Measurements from ENCODE around the gene REEP2. TPM values are rescaled to one million over a fixed set of nuclear protein-coding genes. Genes with fewer than 3 reads are reported as not detected.
A peak's percentile ranks its signal among the peaks of the same experiment; 100 is the strongest.
"Not testable (repeated sequence)": the region's sequence is repeated elsewhere in the genome, so short reads cannot be mapped to it uniquely, and the experiment has no call there.

The REEP2 gene
- total RNA-seq, 1 experiment from 2014 or later = 0.05 TPM

DNA sequence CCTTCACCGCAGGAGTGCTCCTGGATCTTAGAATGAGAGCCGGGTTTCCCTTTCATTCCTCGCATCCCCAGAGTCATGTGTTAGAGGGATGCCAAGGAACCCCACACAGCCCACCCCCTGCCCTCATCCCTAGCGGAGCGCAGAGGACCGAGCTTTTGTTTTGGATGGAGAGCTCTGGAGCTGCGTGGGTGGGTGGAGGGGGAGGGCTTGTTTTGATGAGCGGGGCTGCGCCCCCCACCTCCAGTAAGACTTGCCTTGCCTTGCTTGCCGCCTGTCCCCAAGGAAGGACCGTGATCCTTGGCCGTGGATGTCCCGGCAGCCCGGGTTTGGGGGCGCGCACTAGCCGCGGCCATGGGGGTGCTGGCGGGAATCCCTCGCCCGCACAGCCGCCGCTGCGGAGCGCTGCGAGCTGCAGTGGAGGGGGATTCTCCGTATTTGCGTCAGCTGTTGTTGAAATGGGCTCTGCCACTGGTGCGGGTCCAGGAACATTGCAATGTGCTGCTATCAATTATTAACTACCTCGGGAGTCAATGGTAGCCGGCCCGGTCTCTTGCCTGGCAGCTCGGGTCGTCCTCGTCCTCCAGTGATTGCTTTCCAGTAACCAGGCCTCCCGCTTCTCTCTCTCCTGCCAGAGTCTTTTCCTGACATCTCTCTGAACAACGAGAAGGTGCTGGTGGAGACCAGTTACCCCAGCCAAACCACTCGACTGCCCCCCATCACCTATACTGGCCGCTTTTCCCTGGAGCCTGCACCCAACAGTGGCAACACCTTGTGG is 27.5 kb downstream of the REEP2 start:
- peak; percentile 42 for DNase-seq (ENCODE audit: low spot score)

DNA sequence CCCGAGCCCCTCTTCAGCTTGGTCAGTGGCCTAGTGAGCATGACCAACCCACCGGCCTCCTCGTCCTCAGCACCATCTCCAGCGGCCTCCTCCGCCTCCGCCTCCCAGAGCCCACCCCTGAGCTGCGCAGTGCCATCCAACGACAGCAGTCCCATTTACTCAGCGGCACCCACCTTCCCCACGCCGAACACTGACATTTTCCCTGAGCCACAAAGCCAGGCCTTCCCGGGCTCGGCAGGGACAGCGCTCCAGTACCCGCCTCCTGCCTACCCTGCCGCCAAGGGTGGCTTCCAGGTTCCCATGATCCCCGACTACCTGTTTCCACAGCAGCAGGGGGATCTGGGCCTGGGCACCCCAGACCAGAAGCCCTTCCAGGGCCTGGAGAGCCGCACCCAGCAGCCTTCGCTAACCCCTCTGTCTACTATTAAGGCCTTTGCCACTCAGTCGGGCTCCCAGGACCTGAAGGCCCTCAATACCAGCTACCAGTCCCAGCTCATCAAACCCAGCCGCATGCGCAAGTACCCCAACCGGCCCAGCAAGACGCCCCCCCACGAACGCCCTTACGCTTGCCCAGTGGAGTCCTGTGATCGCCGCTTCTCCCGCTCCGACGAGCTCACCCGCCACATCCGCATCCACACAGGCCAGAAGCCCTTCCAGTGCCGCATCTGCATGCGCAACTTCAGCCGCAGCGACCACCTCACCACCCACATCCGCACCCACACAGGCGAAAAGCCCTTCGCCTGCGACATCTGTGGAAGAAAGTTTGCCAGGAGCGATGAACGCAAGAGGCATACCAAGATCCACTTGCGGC is 28.2 kb downstream of the REEP2 start:
- no peak for DNase-seq (ENCODE audit: low spot score)

DNA sequence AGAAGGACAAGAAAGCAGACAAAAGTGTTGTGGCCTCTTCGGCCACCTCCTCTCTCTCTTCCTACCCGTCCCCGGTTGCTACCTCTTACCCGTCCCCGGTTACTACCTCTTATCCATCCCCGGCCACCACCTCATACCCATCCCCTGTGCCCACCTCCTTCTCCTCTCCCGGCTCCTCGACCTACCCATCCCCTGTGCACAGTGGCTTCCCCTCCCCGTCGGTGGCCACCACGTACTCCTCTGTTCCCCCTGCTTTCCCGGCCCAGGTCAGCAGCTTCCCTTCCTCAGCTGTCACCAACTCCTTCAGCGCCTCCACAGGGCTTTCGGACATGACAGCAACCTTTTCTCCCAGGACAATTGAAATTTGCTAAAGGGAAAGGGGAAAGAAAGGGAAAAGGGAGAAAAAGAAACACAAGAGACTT is 28.9 kb downstream of the REEP2 start:
- DNase-seq (ENCODE audit: low spot score) = no peak

GRCh38 chr5:138468133-138468965 is 29.5 kb downstream of the REEP2 start:
- DNase-seq (ENCODE audit: low spot score) = peak; percentile 38

GRCh38 chr5:138468966-138469539 is 30.2 kb downstream of the REEP2 start:
- DNase-seq (ENCODE audit: low spot score) = no peak

GRCh38 chr5:138469540-138470321 is 30.9 kb downstream of the REEP2 start:
- DNase-seq (ENCODE audit: low spot score) = peak; percentile 90

DNA sequence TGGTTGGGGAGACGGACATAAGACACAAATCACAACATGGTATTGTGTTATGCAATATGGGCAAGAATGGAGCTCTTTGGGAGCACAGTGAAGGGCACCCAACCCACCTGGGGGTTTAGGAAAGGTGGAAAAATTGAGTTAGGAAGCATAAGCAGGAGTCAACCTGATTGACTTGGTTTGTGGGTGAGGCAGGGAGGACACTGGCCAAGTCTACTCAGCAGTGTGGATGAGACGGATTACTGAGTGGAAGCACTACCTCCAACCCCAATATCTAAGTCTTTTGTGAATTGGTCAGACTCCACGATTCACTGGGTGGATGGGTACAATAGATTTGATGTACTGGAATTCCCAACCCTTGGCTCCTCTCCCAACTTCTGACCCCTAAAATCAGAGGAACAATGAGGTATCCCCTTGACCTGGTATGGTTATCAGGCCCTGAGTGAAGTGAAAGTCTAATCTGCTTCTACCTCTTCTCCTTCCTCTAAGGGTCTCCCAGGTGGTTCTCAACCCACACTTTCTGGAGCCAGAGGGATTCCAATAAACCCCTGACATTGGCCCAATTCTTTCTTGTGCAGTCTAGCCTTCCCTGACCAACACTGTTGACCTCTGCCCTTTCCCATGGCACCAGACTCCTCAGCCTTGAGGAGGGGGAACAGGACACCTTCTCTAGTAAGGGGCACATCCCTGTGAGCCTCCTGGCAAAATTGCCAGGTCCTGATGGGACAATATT is 31.6 kb downstream of the REEP2 start:
- DNase-seq (ENCODE audit: low spot score) = no peak

DNA sequence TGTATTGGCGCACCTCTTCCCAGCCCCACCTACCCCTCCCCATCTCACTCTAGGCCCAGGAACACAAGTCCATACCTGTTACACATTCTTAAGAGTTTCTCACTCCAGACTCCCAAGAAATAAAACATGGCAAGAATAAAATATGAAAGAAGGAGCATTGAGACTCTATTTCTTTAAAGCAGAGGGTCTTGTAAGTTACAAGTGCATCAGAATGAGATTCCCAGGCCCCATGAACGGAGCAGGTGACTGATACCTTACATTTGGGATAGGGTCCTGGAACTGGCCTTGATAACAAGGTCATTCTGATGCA is 32.1 kb downstream of the REEP2 start:
- no peak for DNase-seq (ENCODE audit: low spot score)

- DNase-seq (ENCODE audit: low spot score) = no peak
Observed at GRCh38 chr5:138472353-138472752, 33.5 kb downstream of the REEP2 start.

DNA sequence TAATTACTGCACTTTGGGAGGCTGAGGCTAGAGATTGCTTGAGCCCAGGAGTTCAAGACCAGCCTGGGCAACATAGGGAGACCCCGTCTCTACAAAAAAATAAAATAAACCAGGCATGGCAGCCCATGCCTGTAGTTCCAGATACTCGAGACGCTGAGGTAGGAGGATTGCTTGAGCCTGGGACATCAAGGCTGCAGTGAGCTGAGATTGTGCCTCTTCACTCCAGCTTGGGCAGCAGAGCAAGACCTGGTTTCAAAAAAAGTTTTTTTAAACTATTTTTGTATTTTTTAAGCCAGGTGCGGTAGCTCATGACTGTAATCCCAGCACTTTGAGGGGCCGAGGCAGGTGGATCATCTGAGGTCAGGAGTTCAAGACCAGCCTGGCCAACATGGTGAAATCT is 34.3 kb downstream of the REEP2 start:
- not testable (repeated sequence) for DNase-seq (ENCODE audit: low spot score)

DNA sequence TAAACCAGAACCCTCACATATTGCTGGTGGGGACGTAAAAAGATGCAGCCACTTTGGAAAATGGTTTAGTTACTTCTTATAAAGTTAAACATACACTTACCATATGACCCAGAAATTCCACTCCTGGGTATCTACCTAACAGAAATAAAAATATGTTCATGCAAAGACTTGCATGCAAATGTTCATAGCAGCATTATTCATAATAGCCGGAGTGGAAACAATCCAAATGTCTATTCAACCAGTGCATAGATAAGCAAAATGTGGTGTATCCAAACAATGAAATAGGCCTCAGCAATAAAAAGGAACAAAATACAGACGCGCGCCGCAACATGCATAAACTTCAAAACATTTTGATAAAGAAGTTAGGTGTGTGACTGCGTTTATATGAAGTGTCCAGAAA is 38.1 kb downstream of the REEP2 start:
- no peak for DNase-seq (ENCODE audit: low spot score)

DNA sequence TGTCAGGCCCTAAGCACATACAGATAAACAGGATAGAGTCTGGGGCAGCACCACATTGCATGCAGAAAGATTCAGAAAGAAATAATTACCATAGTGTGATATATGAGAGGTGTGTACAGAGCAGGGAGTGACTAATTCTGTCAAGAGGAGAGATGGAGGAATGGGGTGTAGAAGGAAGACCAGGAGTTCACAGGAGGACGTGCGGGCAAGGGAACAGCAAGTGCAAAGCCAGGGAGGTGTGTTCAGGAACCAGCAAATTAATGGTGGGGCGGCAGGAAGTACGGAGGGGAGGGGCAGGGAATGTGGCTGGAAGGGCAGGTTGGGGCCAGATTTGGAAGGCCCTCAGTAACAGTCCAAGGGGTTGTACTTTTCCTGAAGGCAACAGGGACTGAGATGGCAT is 43.8 kb downstream of the REEP2 start:
- DNase-seq (ENCODE audit: low spot score) = no peak

DNA sequence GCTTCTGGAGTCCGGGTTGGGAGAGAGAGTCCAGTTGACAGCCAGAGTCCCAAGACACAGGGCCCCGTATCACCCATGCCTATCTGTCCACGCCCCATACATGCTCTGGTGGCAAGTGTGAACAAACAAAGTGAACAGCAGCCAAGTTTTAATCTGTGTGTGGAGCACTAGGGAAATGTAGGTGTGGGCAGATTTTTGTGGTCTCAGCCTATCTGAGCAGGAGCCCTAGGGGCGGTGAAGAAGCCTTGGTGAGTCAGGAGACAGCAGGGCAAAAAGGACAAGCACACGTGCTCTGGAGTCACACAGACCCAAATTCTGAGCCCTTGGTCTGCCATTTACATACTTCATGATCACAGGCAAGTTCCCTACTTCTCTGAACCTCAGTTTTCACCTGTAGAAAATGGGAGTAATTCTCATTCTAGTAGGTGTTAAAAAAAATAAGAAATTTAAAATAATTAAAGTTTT is 49.7 kb downstream of the REEP2 start:
- no peak for DNase-seq (ENCODE audit: low spot score)

DNA sequence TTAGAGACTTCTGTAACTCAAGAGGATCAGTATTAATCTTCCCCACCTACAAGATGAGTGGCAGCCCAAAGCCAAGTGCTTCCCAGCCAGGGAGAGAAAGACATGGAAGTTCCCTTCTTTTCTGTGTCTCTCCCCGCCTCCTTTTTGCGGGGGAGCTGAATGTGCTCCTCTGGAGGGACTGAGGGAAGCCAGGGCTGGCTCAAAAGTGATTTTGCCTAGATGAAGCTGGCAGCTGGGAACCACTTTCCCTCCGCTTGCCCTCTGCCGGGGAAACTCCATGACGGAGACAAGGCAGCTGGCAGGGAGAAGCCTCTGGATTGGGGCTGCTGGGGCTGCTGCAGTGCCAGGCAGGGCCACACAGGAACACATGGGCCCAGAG is 50.8 kb downstream of the REEP2 start:
- DNase-seq (ENCODE audit: low spot score) = no peak

DNA sequence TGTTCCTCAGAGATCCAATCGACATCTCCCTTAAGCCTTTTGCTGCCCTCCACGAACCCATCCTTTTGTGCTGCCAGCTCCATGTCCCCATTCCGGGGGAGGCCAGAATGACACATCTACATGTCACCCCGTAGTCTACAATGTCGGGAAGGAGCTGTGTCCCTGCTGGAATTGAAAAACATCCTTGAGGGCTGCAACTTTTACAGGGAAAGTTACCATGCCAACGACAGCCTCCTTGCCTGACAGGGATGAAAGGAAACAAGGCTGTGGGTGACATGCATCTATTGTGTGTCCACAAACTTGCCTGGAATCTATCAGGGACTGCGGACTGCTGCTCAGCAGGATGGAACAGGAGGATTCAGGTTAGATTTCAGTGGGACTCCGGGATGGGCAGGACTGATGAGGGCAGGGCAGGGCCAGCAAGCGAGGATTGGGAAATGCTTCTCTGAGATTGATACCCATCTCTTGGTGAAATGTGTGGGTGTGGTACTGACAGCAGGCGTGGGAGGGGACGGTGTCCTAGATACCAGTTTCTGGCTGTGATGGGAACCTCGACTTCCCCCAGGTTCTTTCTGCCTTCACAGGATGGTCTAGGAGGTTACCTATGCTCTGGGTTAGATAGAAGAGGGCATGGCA is 51.9 kb downstream of the REEP2 start:
- no peak for DNase-seq (ENCODE audit: low spot score)

DNA sequence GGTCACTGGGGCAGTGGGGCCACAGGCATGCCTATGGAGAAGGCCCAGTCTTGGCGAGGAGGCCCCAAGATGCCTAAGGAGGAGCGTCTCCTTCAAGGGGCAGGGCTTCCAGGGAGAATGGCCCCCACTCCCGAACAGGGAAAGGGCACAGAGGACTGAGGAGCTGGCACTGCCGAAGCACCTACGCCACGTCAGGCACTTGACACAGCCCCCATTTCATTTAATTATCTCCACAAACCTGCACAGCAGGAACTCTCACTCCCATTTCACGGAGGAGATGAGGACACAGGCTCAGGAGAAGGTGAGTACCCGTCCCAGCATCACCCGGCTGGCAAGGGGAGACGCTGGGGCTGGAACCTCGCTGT is 52.4 kb downstream of the REEP2 start:
- no peak for DNase-seq (ENCODE audit: low spot score)

DNA sequence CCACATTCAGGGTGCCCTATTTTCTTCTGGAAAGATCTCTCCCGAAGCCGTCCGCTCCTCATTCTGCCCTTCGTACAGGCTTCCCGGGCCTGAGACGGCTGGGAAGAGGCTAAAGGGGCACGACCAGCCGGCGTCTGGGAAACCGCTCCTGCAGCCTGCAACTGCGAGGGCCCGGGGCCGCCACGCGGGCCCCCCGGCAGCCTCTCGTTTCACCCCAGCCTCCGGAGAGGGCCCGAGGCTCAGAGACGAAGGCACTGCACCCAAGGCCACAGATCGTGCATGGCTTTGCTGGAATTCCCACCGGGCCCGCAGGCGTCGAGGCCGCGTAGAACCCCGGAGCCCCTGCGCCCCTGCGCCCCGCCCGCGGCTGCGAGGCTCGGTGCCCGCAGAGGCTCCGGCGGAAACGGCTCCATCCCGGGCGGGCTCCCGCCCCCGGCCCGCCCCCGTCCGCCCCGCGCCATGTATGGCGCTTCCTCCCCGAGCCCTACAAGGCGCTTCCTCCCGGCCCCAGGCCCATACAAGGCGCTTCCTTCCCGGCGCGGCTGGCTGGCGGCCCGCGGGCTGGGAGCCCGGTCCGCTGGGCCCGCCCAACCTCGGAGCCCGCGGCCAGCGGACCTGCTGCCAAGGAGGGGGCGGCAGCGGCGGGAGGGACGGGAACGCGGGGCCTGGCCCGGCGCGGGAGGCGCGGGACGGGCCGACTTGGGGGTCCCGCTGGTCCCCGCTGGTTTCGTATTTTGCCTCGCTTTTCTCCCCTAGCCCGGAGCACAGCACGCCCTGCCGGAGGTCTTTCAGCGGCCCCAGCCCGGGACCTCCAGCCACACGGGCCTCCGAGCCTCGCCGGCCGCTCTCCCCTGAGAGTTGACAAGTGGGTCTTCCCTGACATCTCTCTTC is 53.1 kb downstream of the REEP2 start:
- DNase-seq (ENCODE audit: low spot score) = peak; percentile 57

- no peak for DNase-seq (ENCODE audit: low spot score)
Observed at GRCh38 chr5:138492560-138493045, 53.7 kb downstream of the REEP2 start.

GRCh38 chr5:138495351-138495750 is 56.5 kb downstream of the REEP2 start:
- no peak for DNase-seq (ENCODE audit: low spot score)

Data from HT-29 (cell line).